Prostate gland (tissue), 2 donors: Measurements from ENCODE around the gene TIAM2. TPM values are rescaled to one million over a fixed set of nuclear protein-coding genes. Genes with fewer than 3 reads are reported as not detected.
"Not testable (repeated sequence)": the region's sequence is repeated elsewhere in the genome, so short reads cannot be mapped to it uniquely, and the experiment has no call there.

Experiments used
- DNase-seq: peaks from one replicate; pipeline ENCODE4 v3.0.0-alpha.2; 2019; ENCODE audit warnings: low spot score
- H3K27ac ChIP-seq, 2 donors: fragments of 200-600 bp; sonication (generic); 2 replicates each; pipeline ENCODE4 v1.5.1; 2017 to 2019
- H3K27me3 ChIP-seq: fragments of 200-600 bp; sonication (generic); replicated peaks from 2 replicates; pipeline ENCODE4 v1.5.1; 2019; ENCODE audit not compliant: insufficient read depth
- H3K36me3 ChIP-seq, 2 donors: fragments of 200-600 bp; sonication (generic); 1 replicate in 1 of 2; 2 replicates in 1 of 2; pipeline versions ENCODE4 v1.5.1 to v1.8.1; 2017 to 2019
- H3K4me1 ChIP-seq: fragments of 200-600 bp; sonication (generic); replicated peaks from 2 replicates; pipeline ENCODE4 v1.5.1; 2019
- H3K4me3 ChIP-seq, 2 donors: fragments of 200-600 bp; sonication (generic); 2 replicates each; pipeline ENCODE4 v1.5.1; 2017 to 2019
- H3K9me3 ChIP-seq: fragments of 200-600 bp; sonication (generic); 2 replicates; pipeline ENCODE4 v1.5.1; 2017
- POLR2A ChIP-seq: fragments of 450-650 bp; IDR thresholded peaks from one replicate; pipeline ENCODE4 v1.6.1; 2016; ENCODE audit warnings: antibody characterized with exemption, mild to moderate bottlenecking
- POLR2AphosphoS5 ChIP-seq: sonication (generic); formaldehyde crosslinking; IDR thresholded peaks from one replicate; pipeline ENCODE4 v1.6.1; 2017; ENCODE audit warnings: antibody characterized with exemption
- WGBS: methylation state at CpG from one replicate; pipeline ENCODE4 v1.1.5; 2018; 5-methylcytosine and 5-hydroxymethylcytosine counted together
- intact Hi-C: fragments of 100-400 bp; cut with DNase I; formaldehyde crosslinking; loops from one replicate; pipeline ENCODE4 v1.14.2; 2022
- total RNA-seq, 2 donors: library from RNA; depleted of rRNA; stranded (reverse); fragments of >200 nt; gene quantifications; one replicate each; pipeline ENCODE4 v1.1.0, GENCODE V29; 2016
- TF ChIP-seq, protein P1 (sequence below), 4 experiments: fragments of 200-600 bp in 2 of 4; fragments of 450-650 bp in 2 of 4; sonication (generic) in 2 of 4; IDR thresholded peaks; 1 replicate in 3 of 4; 2 replicates in 1 of 4; pipeline ENCODE4 v1.5.1; 2016 to 2019; ENCODE audit warnings: antibody characterized with exemption in 4 of 4, mild to moderate bottlenecking in 2 of 4, moderate library complexity in 2 of 4

The TIAM2 gene
- total RNA-seq, 2 donors from 2014 or later: 13.1 to 21.6 TPM

- intact Hi-C loops: no loop called here
- 85% methylated on average over 3 of the region's 3 CpGs for WGBS
These were observed 186.4 kb downstream of the TIAM2 start for GRCh38 chr6:155181498-155181897.

DNA sequence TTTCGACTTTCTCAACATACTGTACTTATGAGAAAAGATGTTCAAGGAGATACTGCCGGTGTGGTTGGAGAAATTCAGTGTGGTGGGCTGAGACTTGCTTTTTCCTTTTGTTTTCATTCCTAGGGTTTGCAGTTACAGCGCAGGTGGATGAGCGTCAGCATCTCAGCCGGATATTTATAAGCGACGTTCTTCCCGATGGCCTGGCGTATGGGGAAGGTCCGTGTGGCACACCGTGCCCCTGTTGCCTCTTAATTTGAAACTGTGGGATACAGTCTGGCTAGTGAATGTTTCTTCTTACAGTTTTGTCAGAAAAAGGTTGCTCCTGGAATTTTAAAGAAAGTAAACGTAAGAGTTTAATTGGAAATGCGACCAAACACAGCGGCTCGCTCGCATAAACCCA, 187.0 kb downstream of the TIAM2 start:
- intact Hi-C loops: no loop called here
- no peak for TF ChIP-seq POLR2AphosphoS5
- TF ChIP-seq, protein P1, sequence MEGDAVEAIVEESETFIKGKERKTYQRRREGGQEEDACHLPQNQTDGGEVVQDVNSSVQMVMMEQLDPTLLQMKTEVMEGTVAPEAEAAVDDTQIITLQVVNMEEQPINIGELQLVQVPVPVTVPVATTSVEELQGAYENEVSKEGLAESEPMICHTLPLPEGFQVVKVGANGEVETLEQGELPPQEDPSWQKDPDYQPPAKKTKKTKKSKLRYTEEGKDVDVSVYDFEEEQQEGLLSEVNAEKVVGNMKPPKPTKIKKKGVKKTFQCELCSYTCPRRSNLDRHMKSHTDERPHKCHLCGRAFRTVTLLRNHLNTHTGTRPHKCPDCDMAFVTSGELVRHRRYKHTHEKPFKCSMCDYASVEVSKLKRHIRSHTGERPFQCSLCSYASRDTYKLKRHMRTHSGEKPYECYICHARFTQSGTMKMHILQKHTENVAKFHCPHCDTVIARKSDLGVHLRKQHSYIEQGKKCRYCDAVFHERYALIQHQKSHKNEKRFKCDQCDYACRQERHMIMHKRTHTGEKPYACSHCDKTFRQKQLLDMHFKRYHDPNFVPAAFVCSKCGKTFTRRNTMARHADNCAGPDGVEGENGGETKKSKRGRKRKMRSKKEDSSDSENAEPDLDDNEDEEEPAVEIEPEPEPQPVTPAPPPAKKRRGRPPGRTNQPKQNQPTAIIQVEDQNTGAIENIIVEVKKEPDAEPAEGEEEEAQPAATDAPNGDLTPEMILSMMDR (IDR thresholded peaks at IDR 0.05): no peak
- TF ChIP-seq POLR2A: no peak
- no peak for DNase-seq
- Histone ChIP-seq H3K27ac (no peak overlapping the region), H3K36me3 (no peaks in the 10 kb centered on the region), H3K4me3 (no peak overlapping the region), H3K4me1 (no peaks in the 10 kb centered on the region), H3K9me3 (no peaks in the 10 kb centered on the region), H3K27me3 (no peaks in the 10 kb centered on the region)
- 86% methylated on average over 16 of the region's 16 CpGs for WGBS

More at GRCh38 chr6:155181498-155181897, 186.4 kb downstream of the TIAM2 start:
- no peak overlapping the region for H3K4me3 ChIP-seq
- H3K9me3 ChIP-seq: no peaks in the 10 kb centered on the region
- no peaks in the 10 kb centered on the region for H3K27me3 ChIP-seq
- no peaks in the 10 kb centered on the region for H3K36me3 ChIP-seq
- H3K4me1 ChIP-seq: no peaks in the 10 kb centered on the region
- no peak overlapping the region for H3K27ac ChIP-seq
- no peak for TF ChIP-seq POLR2AphosphoS5
- DNase-seq: no peak

GRCh38 chr6:155183095-155183494, 188.0 kb downstream of the TIAM2 start:
- Histone ChIP-seq H3K4me1 (no peaks in the 10 kb centered on the region), H3K4me3 (no peak overlapping the region), H3K27me3 (no peaks in the 10 kb centered on the region), H3K9me3 (no peaks in the 10 kb centered on the region), H3K36me3 (no peaks in the 10 kb centered on the region), H3K27ac (peak overlapping the region in 1 of 2 donors; percentile 10)
- TF ChIP-seq, protein P1 (IDR thresholded peaks at IDR 0.05): no peak
- no peak for TF ChIP-seq POLR2A
- TF ChIP-seq POLR2AphosphoS5: no peak
- 50% methylated on average over 5 of the region's 5 CpGs for WGBS
- no peak for DNase-seq
- intact Hi-C loops: no loop called here

DNA sequence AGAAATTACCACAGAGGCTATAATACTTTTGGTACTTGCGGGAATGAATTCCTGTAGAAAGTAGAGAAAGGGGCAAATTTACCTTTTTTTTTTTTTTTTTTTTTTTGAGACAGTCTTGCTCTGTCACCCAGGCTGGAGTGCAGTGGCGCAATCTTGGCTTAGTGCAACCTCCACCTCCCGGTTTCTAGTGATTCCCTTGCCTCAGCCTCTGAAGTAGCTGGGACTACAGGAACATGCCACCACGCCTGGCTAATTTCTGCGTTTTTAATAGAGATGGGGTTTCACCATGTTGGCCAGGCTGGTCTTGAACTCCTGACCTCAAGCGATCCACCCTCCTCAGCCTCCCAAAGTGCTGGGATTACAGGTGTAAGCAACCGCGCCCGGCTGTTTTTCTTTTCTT, 189.9 kb downstream of the TIAM2 start:
- H3K9me3 ChIP-seq, DNase-seq, H3K27me3 ChIP-seq, H3K4me1 ChIP-seq, H3K36me3 ChIP-seq, intact Hi-C loops, H3K4me3 ChIP-seq, H3K27ac ChIP-seq: not testable (repeated sequence)
- WGBS: 90% methylated on average over 9 of the region's 9 CpGs

- Histone ChIP-seq H3K27me3 (no peaks in the 10 kb centered on the region), H3K4me1 (peaks cover 9% of the 10 kb centered on the region), H3K27ac (peak overlapping the region in 1 of 2 donors; percentile 2), H3K9me3 (no peaks in the 10 kb centered on the region), H3K4me3 (no peak overlapping the region), H3K36me3 (no peaks in the 10 kb centered on the region)
- TF ChIP-seq POLR2AphosphoS5: peak; percentile 8
- TF ChIP-seq, protein P1 (IDR thresholded peaks at IDR 0.05): no peak
- no peak for DNase-seq
- 43% methylated on average over 6 of the region's 6 CpGs for WGBS
- intact Hi-C loops: no loop called here
These were observed 190.4 kb downstream of the TIAM2 start for GRCh38 chr6:155185544-155185943.

DNA sequence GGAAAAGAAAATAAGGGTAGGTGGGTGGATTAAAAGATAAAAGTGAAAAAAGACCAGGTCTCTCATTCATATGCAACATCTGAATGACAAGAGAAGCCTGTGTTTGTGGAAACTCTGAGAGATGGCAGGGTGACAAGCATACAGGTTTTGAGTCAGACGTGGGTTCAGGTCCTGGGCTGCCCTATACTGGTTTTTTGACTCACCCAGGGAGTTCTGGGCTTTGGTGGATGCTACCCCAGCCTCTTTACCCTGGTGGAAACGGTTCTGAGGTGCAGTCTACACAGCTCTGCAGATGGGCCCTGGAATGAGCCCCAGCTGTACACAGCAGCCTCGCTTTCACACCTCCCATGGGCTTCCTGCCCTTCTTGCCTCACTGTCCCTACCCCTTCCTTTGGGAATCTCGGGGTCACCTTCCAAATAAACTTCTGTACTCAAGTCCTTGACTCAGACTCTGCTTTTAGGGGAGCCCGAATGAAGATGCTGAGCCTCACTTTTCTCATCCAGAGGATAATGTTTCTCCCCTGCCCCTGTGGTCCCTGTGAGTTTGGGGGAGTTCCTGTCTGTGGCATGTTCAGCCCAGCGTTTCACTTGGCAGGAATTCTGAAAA, 191.0 kb downstream of the TIAM2 start:
- H3K27ac ChIP-seq: peak overlapping the region in 1 of 2 donors; percentile 2
- H3K27me3 ChIP-seq: no peaks in the 10 kb centered on the region

More for the DNA sequence above, 191.0 kb downstream of the TIAM2 start:
- Histone ChIP-seq H3K36me3 (no peaks in the 10 kb centered on the region), H3K4me3 (no peak overlapping the region), H3K4me1 (peaks cover 9% of the 10 kb centered on the region), H3K9me3 (no peaks in the 10 kb centered on the region)
- TF ChIP-seq POLR2A (no peak), POLR2AphosphoS5 (no peak)
- TF ChIP-seq, protein P1 (IDR thresholded peaks at IDR 0.05): no peak
- 48% methylated on average over 6 of the region's 6 CpGs for WGBS
- intact Hi-C loops: no loop called here
- DNase-seq: no peak
